GM12878 (cell line): ENCODE results near the gene CARM1. TPM values are rescaled to one million over a fixed set of nuclear protein-coding genes. Genes with fewer than 3 reads are reported as not detected.

Experiments
- ASH2L ChIP-seq: fragments of 300-600, 200-600 bp; sonication (generic); IDR thresholded peaks from 2 replicates; pipeline ENCODE4 v1.6.1; 2017; ENCODE audit warnings: low read depth, mild to moderate bottlenecking, borderline replicate concordance
- CHD1 ChIP-seq: IDR thresholded peaks from 2 replicates; pipeline ENCODE4 v1.6.1; 2012; ENCODE audit warnings: low read depth, low read length, improper control_type of control experiment
- CHD2 ChIP-seq: IDR thresholded peaks from 2 replicates; pipeline ENCODE4 v1.6.1; 2011; ENCODE audit warnings: low read depth, low read length, improper control_type of control experiment, borderline replicate concordance
- POLR2AphosphoS5 ChIP-seq: IDR thresholded peaks from 2 replicates; pipeline ENCODE4 v1.6.1; 2011; ENCODE audit warnings: mild to moderate bottlenecking, low read length, inconsistent platforms
- RCOR1 ChIP-seq: conservative IDR thresholded peaks from 2 replicates; pipeline ENCODE4 v1.6.1; 2012; ENCODE audit warnings: low read depth, low read length, improper control_type of control experiment
- SIX5 ChIP-seq: IDR thresholded peaks from 2 replicates; pipeline ENCODE4 v1.6.1; 2011; ENCODE audit warnings: mild to moderate bottlenecking, low read depth, low read length, moderate library complexity; ENCODE audit not compliant: severe bottlenecking
- SUZ12 ChIP-seq: fragments of 200-600 bp; sonication (generic); IDR thresholded peaks from one replicate; pipeline ENCODE4 v1.6.1; 2018; ENCODE audit warnings: antibody characterized with exemption, mild to moderate bottlenecking; ENCODE audit not compliant: unreplicated experiment
- TARDBP ChIP-seq: IDR thresholded peaks from 2 replicates; pipeline ENCODE4 v1.6.1; 2016; ENCODE audit warnings: borderline replicate concordance
- TCF3 ChIP-seq: IDR thresholded peaks from 2 replicates; pipeline ENCODE4 v1.6.1; 2012; ENCODE audit warnings: low read depth, mild to moderate bottlenecking, low read length, borderline replicate concordance; ENCODE audit not compliant: insufficient read depth
- ZNF274 ChIP-seq: IDR thresholded peaks from one replicate; pipeline ENCODE4 v1.8.0; 2011; ENCODE audit not compliant: insufficient read length, insufficient read depth
- polyA plus RNA-seq, 11 experiments: library from polyadenylated mRNA; depleted of rRNA in 4 of 11; unstranded in 6 of 11; stranded (reverse) in 5 of 11; fragments of >200 nt; fragmentation: Nextera tagmentation in 4 of 11; fragmentation: Illumina TruSeq in 1 of 11; extraction: Ambion mirVana in 4 of 11; extraction: Trizol in 1 of 11; gene quantifications; 1 replicate in 1 of 11; 2 replicates in 10 of 11; pipeline versions ENCODE4 v1.2.1 to v1.2.3, GENCODE V29; 2011 to 2016; ENCODE audit warnings: inconsistent platforms in 2 of 11, missing spikeins in 2 of 11, low read depth in 1 of 11
- total RNA-seq, 4 experiments: library from RNA; depleted of rRNA in 3 of 4; stranded (reverse); fragments of >200 nt in 3 of 4; fragmentation: Illumina TruSeq in 1 of 4; extraction: Trizol in 1 of 4; gene quantifications; 2 replicates each; pipeline versions ENCODE4 v1.2.1 to v1.2.3, GENCODE V29; 2013 to 2021
- TF ChIP-seq, protein P1 (sequence below): fragments of 450-650 bp; IDR thresholded peaks from 2 replicates; pipeline ENCODE4 v1.6.1; 2014; ENCODE audit warnings: mild to moderate bottlenecking
- TF ChIP-seq, protein P2 (sequence below): fragments of 450-650 bp; IDR thresholded peaks from 2 replicates; pipeline ENCODE4 v1.6.1; 2017; ENCODE audit warnings: mild to moderate bottlenecking, low read depth, inconsistent platforms; ENCODE audit not compliant: poor library complexity, severe bottlenecking
- TF ChIP-seq, protein P3 (sequence below): fragments of 450-650 bp; formaldehyde crosslinking; IDR thresholded peaks from 2 replicates; pipeline ENCODE4 v1.5.0; 2022; ENCODE audit warnings: mild to moderate bottlenecking, missing genetic modification characterization
- TF ChIP-seq, protein P4 (sequence below): fragments of 450-650 bp; IDR thresholded peaks from 2 replicates; pipeline ENCODE4 v1.6.1; 2016; ENCODE audit warnings: mild to moderate bottlenecking
- TF ChIP-seq, protein P5 (sequence below): fragments of 450-650 bp; IDR thresholded peaks from 2 replicates; pipeline ENCODE4 v1.6.1; 2017; ENCODE audit warnings: borderline replicate concordance
- TF ChIP-seq, protein P6 (sequence below): fragments of 450-650 bp; IDR thresholded peaks from 2 replicates; pipeline ENCODE4 v1.6.1; 2017; ENCODE audit warnings: mild to moderate bottlenecking

The CARM1 gene
- total and polyA plus RNA-seq, 10 of the 15 experiments (the other 5 are each of a cell fraction or from before 2014, with no cell fraction given): 0.45 to 116 (median 39.7) TPM

DNA sequence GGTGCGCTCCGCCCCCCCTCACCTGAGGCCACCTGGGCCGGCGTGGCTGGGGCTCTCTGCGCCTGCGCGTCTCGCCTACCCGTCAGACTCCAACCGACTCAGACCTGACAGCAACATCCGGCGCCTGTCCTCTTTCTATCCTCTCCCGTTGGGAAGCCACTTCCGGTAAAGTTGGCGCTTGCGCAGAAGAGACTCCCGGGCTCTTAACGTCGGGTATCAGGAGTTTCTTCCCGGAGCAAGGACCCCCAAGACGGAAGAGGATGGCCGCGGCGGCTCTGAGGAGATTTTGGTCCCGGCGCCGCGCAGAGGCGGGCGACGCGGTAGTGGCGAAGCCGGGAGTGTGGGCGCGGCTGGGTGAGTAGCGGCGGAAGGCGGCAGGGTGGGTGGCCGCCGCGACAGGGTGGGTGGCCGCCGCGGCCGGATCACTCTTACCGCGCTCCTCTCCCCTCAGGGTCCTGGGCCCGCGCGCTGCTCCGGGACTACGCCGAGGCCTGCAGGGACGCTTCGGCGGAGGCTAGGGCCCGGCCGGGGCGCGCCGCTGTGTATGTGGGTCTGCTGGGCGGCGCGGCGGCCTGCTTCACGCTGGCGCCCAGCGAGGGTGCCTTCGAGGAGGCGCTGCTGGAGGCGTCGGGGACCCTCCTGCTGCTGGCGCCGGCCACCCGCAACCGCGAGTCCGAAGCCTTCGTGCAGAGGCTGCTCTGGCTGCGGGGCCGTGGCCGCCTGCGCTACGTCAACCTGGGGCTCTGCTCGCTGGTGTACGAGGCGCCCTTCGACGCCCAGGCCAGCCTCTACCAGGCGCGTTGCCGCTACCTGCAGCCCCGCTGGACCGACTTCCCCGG lies 57.4 kb downstream of the CARM1 start, which contains the start of the genes TIMM29 and YIPF2 (continued):
- peak; percentile 79; the same call in 1 of the 2 replicates for TF ChIP-seq ASH2L
- TF ChIP-seq, protein P1, sequence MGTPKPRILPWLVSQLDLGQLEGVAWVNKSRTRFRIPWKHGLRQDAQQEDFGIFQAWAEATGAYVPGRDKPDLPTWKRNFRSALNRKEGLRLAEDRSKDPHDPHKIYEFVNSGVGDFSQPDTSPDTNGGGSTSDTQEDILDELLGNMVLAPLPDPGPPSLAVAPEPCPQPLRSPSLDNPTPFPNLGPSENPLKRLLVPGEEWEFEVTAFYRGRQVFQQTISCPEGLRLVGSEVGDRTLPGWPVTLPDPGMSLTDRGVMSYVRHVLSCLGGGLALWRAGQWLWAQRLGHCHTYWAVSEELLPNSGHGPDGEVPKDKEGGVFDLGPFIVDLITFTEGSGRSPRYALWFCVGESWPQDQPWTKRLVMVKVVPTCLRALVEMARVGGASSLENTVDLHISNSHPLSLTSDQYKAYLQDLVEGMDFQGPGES: peak; percentile 65; the same call in 1 of the 2 replicates
- peak; percentile 48; the same call in 1 of the 2 replicates for TF ChIP-seq POLR2AphosphoS5
- TF ChIP-seq CHD2: peak; percentile 44; the same call in 1 of the 2 replicates
- TF ChIP-seq, protein P2, sequence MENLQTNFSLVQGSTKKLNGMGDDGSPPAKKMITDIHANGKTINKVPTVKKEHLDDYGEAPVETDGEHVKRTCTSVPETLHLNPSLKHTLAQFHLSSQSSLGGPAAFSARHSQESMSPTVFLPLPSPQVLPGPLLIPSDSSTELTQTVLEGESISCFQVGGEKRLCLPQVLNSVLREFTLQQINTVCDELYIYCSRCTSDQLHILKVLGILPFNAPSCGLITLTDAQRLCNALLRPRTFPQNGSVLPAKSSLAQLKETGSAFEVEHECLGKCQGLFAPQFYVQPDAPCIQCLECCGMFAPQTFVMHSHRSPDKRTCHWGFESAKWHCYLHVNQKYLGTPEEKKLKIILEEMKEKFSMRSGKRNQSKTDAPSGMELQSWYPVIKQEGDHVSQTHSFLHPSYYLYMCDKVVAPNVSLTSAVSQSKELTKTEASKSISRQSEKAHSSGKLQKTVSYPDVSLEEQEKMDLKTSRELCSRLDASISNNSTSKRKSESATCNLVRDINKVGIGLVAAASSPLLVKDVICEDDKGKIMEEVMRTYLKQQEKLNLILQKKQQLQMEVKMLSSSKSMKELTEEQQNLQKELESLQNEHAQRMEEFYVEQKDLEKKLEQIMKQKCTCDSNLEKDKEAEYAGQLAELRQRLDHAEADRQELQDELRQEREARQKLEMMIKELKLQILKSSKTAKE: no peak
- TF ChIP-seq, protein P3, sequence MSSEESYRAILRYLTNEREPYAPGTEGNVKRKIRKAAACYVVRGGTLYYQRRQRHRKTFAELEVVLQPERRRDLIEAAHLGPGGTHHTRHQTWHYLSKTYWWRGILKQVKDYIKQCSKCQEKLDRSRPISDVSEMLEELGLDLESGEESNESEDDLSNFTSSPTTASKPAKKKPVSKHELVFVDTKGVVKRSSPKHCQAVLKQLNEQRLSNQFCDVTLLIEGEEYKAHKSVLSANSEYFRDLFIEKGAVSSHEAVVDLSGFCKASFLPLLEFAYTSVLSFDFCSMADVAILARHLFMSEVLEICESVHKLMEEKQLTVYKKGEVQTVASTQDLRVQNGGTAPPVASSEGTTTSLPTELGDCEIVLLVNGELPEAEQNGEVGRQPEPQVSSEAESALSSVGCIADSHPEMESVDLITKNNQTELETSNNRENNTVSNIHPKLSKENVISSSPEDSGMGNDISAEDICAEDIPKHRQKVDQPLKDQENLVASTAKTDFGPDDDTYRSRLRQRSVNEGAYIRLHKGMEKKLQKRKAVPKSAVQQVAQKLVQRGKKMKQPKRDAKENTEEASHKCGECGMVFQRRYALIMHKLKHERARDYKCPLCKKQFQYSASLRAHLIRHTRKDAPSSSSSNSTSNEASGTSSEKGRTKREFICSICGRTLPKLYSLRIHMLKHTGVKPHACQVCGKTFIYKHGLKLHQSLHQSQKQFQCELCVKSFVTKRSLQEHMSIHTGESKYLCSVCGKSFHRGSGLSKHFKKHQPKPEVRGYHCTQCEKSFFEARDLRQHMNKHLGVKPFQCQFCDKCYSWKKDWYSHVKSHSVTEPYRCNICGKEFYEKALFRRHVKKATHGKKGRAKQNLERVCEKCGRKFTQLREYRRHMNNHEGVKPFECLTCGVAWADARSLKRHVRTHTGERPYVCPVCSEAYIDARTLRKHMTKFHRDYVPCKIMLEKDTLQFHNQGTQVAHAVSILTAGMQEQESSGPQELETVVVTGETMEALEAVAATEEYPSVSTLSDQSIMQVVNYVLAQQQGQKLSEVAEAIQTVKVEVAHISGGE (CRISPR knock-in tag): peak; percentile 94
- TF ChIP-seq, protein P4, sequence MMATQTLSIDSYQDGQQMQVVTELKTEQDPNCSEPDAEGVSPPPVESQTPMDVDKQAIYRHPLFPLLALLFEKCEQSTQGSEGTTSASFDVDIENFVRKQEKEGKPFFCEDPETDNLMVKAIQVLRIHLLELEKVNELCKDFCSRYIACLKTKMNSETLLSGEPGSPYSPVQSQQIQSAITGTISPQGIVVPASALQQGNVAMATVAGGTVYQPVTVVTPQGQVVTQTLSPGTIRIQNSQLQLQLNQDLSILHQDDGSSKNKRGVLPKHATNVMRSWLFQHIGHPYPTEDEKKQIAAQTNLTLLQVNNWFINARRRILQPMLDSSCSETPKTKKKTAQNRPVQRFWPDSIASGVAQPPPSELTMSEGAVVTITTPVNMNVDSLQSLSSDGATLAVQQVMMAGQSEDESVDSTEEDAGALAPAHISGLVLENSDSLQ: peak; percentile 90
- TF ChIP-seq TARDBP: peak; percentile 84
- no peak for TF ChIP-seq SUZ12
- TF ChIP-seq CHD1: no peak
- no peak for TF ChIP-seq RCOR1
- peak; percentile 84 for TF ChIP-seq SIX5
- TF ChIP-seq, protein P5, sequence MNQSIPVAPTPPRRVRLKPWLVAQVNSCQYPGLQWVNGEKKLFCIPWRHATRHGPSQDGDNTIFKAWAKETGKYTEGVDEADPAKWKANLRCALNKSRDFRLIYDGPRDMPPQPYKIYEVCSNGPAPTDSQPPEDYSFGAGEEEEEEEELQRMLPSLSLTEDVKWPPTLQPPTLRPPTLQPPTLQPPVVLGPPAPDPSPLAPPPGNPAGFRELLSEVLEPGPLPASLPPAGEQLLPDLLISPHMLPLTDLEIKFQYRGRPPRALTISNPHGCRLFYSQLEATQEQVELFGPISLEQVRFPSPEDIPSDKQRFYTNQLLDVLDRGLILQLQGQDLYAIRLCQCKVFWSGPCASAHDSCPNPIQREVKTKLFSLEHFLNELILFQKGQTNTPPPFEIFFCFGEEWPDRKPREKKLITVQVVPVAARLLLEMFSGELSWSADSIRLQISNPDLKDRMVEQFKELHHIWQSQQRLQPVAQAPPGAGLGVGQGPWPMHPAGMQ: no peak
- TF ChIP-seq, protein P6, sequence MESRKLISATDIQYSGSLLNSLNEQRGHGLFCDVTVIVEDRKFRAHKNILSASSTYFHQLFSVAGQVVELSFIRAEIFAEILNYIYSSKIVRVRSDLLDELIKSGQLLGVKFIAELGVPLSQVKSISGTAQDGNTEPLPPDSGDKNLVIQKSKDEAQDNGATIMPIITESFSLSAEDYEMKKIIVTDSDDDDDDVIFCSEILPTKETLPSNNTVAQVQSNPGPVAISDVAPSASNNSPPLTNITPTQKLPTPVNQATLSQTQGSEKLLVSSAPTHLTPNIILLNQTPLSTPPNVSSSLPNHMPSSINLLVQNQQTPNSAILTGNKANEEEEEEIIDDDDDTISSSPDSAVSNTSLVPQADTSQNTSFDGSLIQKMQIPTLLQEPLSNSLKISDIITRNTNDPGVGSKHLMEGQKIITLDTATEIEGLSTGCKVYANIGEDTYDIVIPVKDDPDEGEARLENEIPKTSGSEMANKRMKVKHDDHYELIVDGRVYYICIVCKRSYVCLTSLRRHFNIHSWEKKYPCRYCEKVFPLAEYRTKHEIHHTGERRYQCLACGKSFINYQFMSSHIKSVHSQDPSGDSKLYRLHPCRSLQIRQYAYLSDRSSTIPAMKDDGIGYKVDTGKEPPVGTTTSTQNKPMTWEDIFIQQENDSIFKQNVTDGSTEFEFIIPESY: no peak
- TF ChIP-seq ZNF274: no peak
- TF ChIP-seq TCF3: peak; percentile 56
